ENCODE data around the gene PFKL.
"Not testable (repeated sequence)": the region's sequence is repeated elsewhere in the genome, so short reads cannot be mapped to it uniquely, and the experiment has no call there.

The PFKL gene

GRCh38 chr21:44349416-44349846, 49.6 kb downstream of the PFKL start:
- DNase-seq, result no peak

- no peak for DNase-seq
Observed at GRCh38 chr21:44349847-44350772, 50.3 kb downstream of the PFKL start.

GRCh38 chr21:44350773-44351481, 51.1 kb downstream of the PFKL start:
- DNase-seq, result no peak

GRCh38 chr21:44351535-44352252, 51.8 kb downstream of the PFKL start:
- no peak for DNase-seq

GRCh38 chr21:44352253-44352860, 52.5 kb downstream of the PFKL start:
- DNase-seq, result no peak

GRCh38 chr21:44353191-44353970, 53.5 kb downstream of the PFKL start, which contains the start of gene TRPM2:
TSS of gene TRPM2 (plus strand) at chr21:44353621. CDS start at chr21:44353701, 80 bp downstream.
- DNase-seq, result no peak

GRCh38 chr21:44354001-44354405, 54.1 kb downstream of the PFKL start:
- DNase-seq, result no peak

- no peak for DNase-seq
Observed at GRCh38 chr21:44354775-44355771, 55.2 kb downstream of the PFKL start.

GRCh38 chr21:44356160-44356559, 56.3 kb downstream of the PFKL start:
- no peak for DNase-seq

GRCh38 chr21:44356636-44357035, 56.8 kb downstream of the PFKL start:
- no peak for DNase-seq

GRCh38 chr21:44357064-44357837, 57.4 kb downstream of the PFKL start:
- no peak for DNase-seq

- DNase-seq, result no peak
Observed at GRCh38 chr21:44359396-44359795, 59.5 kb downstream of the PFKL start.

GRCh38 chr21:44360159-44360558, 60.3 kb downstream of the PFKL start:
- DNase-seq, result no peak

- DNase-seq, result not testable (repeated sequence)
Observed at GRCh38 chr21:44361903-44362302, 62.0 kb downstream of the PFKL start.

GRCh38 chr21:44363278-44363677, 63.4 kb downstream of the PFKL start:
- DNase-seq, result no peak

GRCh38 chr21:44364151-44365053, 64.5 kb downstream of the PFKL start:
- DNase-seq, result no peak

- DNase-seq, result no peak
Observed at GRCh38 chr21:44365251-44365966, 65.6 kb downstream of the PFKL start.

All from T1000 (cell line).